SJCRH30 (cell line): Measurements from ENCODE around the gene LHFPL6. TPM values are rescaled to one million over a fixed set of nuclear protein-coding genes. Genes with fewer than 3 reads are reported as not detected.

ENCODE experiments used
- DNase-seq, 2 experiments: peaks; one replicate each; pipeline ENCODE4 v3.0.0-alpha.2; 2015 to 2020
- H3K27ac ChIP-seq: fragments of 250-450 bp; sonication (Bioruptor Pico); 2 replicates; pipeline ENCODE4 v1.5.1; 2020; ENCODE audit warnings: mild to moderate bottlenecking, moderate library complexity
- H3K27me3 ChIP-seq: fragments of 250-450 bp; sonication (Bioruptor Pico); 2 replicates; pipeline ENCODE4 v1.5.1; 2020; ENCODE audit warnings: mild to moderate bottlenecking, moderate library complexity
- H3K36me3 ChIP-seq: fragments of 250-450 bp; sonication (Bioruptor Pico); 2 replicates; pipeline ENCODE4 v1.5.1; 2020; ENCODE audit warnings: mild to moderate bottlenecking, moderate library complexity
- H3K4me1 ChIP-seq: fragments of 250-450 bp; sonication (Bioruptor Pico); 2 replicates; pipeline ENCODE4 v1.5.1; 2020; ENCODE audit warnings: mild to moderate bottlenecking, moderate library complexity
- H3K4me3 ChIP-seq: fragments of 250-450 bp; sonication (Bioruptor Pico); 2 replicates; pipeline ENCODE4 v1.5.1; 2020; ENCODE audit warnings: mild to moderate bottlenecking, moderate library complexity
- H3K9me3 ChIP-seq: fragments of 250-450 bp; sonication (Bioruptor Pico); replicated peaks from 2 replicates; pipeline ENCODE4 v1.5.1; 2020; ENCODE audit warnings: mild to moderate bottlenecking, moderate library complexity
- total RNA-seq: library from RNA; depleted of rRNA; stranded (reverse); fragments of >200 nt; shearing (Covaris generic); gene quantifications from 2 replicates; pipeline ENCODE4 v1.2.3, GENCODE V29; 2014

The LHFPL6 gene
- total RNA-seq, 1 experiment from 2014 or later: 35.6 TPM

GRCh38 chr13:39327172-39327479, 275.9 kb downstream of the LHFPL6 start:
- H3K4me3 ChIP-seq: no peak overlapping the region
- H3K27ac ChIP-seq: no peak overlapping the region
- no peaks in the 10 kb centered on the region for H3K9me3 ChIP-seq
- H3K36me3 ChIP-seq: no peaks in the 10 kb centered on the region
- no peak for DNase-seq
- no peaks in the 10 kb centered on the region for H3K27me3 ChIP-seq
- no peaks in the 10 kb centered on the region for H3K4me1 ChIP-seq

DNA sequence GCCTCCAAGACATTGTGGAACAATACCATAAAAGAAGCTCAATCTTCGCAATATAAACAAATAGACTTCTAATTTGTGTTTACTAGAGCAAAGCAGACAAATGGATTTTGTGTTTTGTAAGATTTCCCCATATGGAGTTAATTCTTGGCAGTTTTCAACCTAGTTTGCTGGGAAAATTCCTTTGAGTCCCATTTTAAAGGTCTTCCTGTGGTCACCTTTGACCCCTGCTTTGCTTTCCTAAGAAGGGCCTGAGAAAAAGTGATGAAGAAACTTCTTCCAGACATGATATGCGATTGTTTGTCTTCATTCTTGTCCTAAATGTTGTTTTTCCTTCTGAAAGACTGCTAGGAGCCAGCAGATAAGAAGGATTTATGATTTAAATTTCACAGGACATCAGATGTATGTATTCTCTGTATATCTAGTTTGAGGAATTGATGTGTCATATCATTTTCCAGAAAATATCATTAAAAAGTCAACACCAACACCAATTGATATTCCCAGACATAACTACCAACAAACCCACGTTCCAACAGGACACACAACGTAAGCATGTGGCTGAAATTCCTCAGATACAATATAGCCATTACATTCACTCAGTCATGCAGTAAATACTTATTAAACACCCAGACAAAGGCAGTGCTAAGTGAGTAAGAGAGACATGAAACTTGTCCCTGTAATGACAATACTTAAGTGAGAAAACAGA, 276.4 kb downstream of the LHFPL6 start:
- no peak for DNase-seq
- no peaks in the 10 kb centered on the region for H3K9me3 ChIP-seq
- no peak overlapping the region for H3K27ac ChIP-seq
- H3K4me3 ChIP-seq: no peak overlapping the region
- H3K36me3 ChIP-seq: no peaks in the 10 kb centered on the region
- H3K4me1 ChIP-seq: no peaks in the 10 kb centered on the region
- no peaks in the 10 kb centered on the region for H3K27me3 ChIP-seq

GRCh38 chr13:39324806-39325311, 278.1 kb downstream of the LHFPL6 start:
- Histone ChIP-seq H3K36me3 (no peaks in the 10 kb centered on the region), H3K27me3 (no peaks in the 10 kb centered on the region), H3K4me3 (no peak overlapping the region), H3K4me1 (no peaks in the 10 kb centered on the region), H3K27ac (no peak overlapping the region), H3K9me3 (no peaks in the 10 kb centered on the region)
- no peak for DNase-seq

GRCh38 chr13:39322836-39323585, 280.0 kb downstream of the LHFPL6 start:
- Histone ChIP-seq H3K4me3 (no peak overlapping the region), H3K9me3 (no peaks in the 10 kb centered on the region), H3K27ac (no peak overlapping the region), H3K4me1 (no peaks in the 10 kb centered on the region), H3K36me3 (no peaks in the 10 kb centered on the region), H3K27me3 (no peaks in the 10 kb centered on the region)
- DNase-seq: no peak

DNA sequence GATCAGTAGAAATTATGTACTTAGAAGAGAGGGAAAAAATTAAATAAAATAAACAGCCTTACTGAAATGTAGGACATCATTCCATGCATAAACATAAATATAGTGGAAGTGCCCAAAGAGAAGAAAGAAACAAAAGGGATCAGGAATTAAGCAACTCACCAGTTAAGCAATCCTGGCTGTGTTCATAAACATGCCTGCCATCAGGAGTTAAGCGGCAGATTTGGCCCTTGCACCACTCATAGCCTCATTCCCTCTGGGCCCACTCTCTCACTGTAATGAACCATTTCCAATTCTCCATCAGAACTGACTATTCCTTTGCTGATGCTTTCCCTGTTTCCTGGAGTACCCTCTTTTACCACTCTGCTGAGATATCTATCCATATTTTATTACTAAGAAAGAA, 281.4 kb downstream of the LHFPL6 start:
- DNase-seq: no peak
- H3K36me3 ChIP-seq: no peaks in the 10 kb centered on the region
- H3K27me3 ChIP-seq: no peaks in the 10 kb centered on the region
- no peak overlapping the region for H3K4me3 ChIP-seq
- H3K4me1 ChIP-seq: no peaks in the 10 kb centered on the region
- H3K9me3 ChIP-seq: no peaks in the 10 kb centered on the region
- no peak overlapping the region for H3K27ac ChIP-seq

- DNase-seq: peak in 1 of 2 experiments; percentile 29
- Histone ChIP-seq H3K27me3 (no peaks in the 10 kb centered on the region), H3K4me1 (no peaks in the 10 kb centered on the region), H3K36me3 (no peaks in the 10 kb centered on the region), H3K9me3 (no peaks in the 10 kb centered on the region), H3K27ac (no peak overlapping the region), H3K4me3 (no peak overlapping the region)
Measured at GRCh38 chr13:39318161-39318560, 284.8 kb downstream of the LHFPL6 start.

DNA sequence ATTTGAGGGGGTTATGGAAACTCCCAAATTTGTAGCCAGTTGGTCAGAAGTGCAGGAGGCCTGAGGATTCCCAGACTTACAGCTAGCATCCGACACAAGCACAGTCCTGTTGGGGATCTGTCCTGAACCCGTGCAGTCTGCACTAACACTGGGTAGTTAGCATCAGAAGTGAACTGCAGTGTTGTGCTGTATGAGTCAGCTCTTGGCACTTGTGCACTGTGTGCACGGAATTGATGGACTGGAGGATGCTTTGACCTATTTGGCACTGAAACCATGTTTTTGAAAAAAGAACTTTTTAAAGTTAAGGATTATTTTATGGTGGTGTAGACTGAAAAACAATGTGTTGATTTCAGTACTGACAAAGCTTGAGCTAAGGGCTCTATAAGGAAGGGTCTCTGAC, 285.7 kb downstream of the LHFPL6 start:
- H3K36me3 ChIP-seq: no peaks in the 10 kb centered on the region
- H3K27me3 ChIP-seq: no peaks in the 10 kb centered on the region
- no peaks in the 10 kb centered on the region for H3K4me1 ChIP-seq
- no peaks in the 10 kb centered on the region for H3K9me3 ChIP-seq
- no peak for DNase-seq
- H3K27ac ChIP-seq: no peak overlapping the region
- no peak overlapping the region for H3K4me3 ChIP-seq

DNA sequence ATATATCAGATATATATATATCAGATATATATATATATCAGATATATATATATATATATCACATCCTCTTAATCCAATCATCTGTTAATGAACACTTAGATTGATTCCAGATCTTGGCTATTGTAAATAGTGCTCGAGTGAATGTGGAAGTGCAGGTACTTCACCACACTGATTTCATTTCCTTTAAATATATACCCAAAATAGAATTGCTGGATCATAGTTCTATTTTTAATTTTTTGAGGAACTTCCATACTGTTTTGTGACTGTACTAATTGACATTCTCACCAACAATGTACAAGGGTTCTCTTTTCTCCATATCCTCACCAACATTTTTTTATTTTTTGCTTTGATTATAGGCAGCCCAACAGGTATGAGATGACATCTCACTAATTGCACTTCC, 287.2 kb downstream of the LHFPL6 start:
- no peaks in the 10 kb centered on the region for H3K27me3 ChIP-seq

GRCh38 chr13:39313721-39314120, 289.3 kb downstream of the LHFPL6 start:
- no peaks in the 10 kb centered on the region for H3K4me1 ChIP-seq
- no peaks in the 10 kb centered on the region for H3K36me3 ChIP-seq
- H3K27ac ChIP-seq: no peak overlapping the region
- H3K9me3 ChIP-seq: no peaks in the 10 kb centered on the region
- no peaks in the 10 kb centered on the region for H3K27me3 ChIP-seq
- H3K4me3 ChIP-seq: no peak overlapping the region
- DNase-seq: no peak

More for the DNA sequence above, 287.2 kb downstream of the LHFPL6 start:
- H3K4me3 ChIP-seq: no peak overlapping the region
- no peak for DNase-seq
- no peaks in the 10 kb centered on the region for H3K36me3 ChIP-seq
- H3K27ac ChIP-seq: no peak overlapping the region
- H3K4me1 ChIP-seq: no peaks in the 10 kb centered on the region
- no peaks in the 10 kb centered on the region for H3K9me3 ChIP-seq

DNA sequence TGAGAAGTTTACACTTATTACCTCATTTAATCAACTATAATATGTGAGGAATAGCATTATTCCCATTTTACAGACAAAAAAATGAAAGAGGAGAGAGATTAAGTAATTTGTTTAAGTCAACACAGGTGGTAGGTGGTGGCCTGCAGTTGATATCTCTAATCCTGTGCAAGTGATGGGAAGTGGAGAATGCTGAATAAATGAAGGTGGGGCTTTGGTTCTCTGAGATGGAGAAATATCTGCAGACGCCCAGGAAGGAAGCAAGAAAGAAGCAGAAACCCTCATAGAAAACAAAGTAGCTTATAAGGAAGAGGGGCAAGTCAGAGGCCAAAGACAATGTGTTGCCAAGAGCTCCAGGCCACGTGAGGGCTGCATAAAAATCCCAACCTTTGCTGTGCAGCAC, 290.4 kb downstream of the LHFPL6 start:
- no peak overlapping the region for H3K4me3 ChIP-seq
- no peaks in the 10 kb centered on the region for H3K4me1 ChIP-seq
- no peak overlapping the region for H3K27ac ChIP-seq
- H3K9me3 ChIP-seq: no peaks in the 10 kb centered on the region
- DNase-seq: no peak
- H3K27me3 ChIP-seq: no peaks in the 10 kb centered on the region
- no peaks in the 10 kb centered on the region for H3K36me3 ChIP-seq

- Histone ChIP-seq H3K36me3 (no peaks in the 10 kb centered on the region), H3K27ac (no peak overlapping the region), H3K27me3 (no peaks in the 10 kb centered on the region), H3K4me3 (no peak overlapping the region), H3K9me3 (no peaks in the 10 kb centered on the region), H3K4me1 (no peaks in the 10 kb centered on the region)
- DNase-seq: no peak
Measured at GRCh38 chr13:39311619-39312018, 291.4 kb downstream of the LHFPL6 start.

DNA sequence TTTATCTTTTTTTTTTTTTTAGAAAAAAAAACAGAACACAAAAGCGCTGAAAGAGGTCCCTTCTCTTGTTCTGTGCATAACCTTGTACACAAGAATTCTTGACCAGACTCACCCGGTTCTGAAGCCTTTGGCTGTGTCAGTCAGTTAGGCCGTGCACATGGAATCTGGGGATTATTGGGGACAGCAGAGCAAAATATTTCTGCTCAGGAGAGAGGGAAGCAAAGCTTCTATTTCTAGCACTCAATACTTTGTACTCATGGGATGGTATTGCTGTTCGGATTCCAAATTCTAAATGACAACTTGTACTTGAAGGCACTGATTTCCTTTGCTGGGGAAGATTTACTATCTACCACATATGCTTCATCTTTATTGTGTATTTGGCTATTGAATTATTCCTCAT, 292.0 kb downstream of the LHFPL6 start:
- no peaks in the 10 kb centered on the region for H3K27me3 ChIP-seq
- H3K27ac ChIP-seq: no peak overlapping the region
- H3K9me3 ChIP-seq: no peaks in the 10 kb centered on the region
- no peak overlapping the region for H3K4me3 ChIP-seq
- no peaks in the 10 kb centered on the region for H3K36me3 ChIP-seq
- H3K4me1 ChIP-seq: no peaks in the 10 kb centered on the region
- DNase-seq: no peak

DNA sequence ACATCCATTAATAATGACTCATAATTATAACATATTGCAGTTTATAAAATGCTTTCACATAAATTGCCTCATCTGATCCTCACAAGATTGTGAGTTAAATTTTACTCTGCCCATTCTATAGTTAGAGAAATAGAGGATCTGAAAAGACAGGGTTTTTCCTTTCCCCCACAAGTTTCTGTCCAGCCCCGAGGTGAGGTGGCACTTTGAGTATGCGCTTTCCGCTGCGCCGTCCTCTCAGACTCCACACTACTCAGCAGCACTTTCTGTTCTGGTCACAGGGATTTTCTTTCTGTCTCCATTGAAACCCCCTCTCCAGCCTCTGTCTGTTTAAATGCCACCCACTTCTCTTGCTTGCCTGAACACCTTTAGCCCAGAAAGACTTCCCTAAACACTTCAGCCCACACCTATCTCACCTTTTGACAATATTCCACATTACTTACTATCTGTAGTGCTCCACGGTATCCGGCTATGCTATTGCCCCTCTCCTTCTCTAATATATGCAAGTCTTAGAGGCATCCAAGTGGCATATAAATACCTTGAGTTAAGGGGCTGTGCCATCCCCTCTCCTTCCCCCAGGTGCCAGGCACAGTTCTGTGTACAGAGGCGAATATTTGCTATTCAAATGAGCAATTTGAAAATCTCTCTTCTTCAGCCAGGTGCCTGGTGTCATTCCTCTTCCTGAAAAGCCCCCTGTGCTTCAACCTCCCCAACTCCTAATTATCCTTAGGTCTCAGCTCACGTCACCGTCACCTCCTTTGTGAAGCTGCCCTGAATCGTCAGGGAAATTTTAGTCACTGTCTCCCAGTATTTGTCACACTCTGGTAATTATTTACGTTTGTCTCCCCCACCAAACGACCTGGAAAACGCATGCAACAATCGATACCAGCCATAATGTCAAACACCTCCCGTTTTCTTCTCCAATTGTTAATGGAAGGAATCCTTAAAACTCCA, 296.1 kb downstream of the LHFPL6 start:
- Histone ChIP-seq H3K4me1 (peaks cover 6% of the 10 kb centered on the region), H3K27ac (no peak overlapping the region)
- no peak for DNase-seq

GRCh38 chr13:39302820-39303219, 300.2 kb downstream of the LHFPL6 start:
- Histone ChIP-seq H3K27me3 (no peaks in the 10 kb centered on the region), H3K27ac (no peak overlapping the region), H3K4me3 (no peak overlapping the region), H3K36me3 (no peaks in the 10 kb centered on the region), H3K4me1 (peaks cover 6% of the 10 kb centered on the region), H3K9me3 (no peaks in the 10 kb centered on the region)
- DNase-seq: no peak

More for the DNA sequence above, 296.1 kb downstream of the LHFPL6 start:
- Histone ChIP-seq H3K36me3 (no peaks in the 10 kb centered on the region), H3K9me3 (no peaks in the 10 kb centered on the region), H3K27me3 (no peaks in the 10 kb centered on the region), H3K4me3 (no peak overlapping the region)

DNA sequence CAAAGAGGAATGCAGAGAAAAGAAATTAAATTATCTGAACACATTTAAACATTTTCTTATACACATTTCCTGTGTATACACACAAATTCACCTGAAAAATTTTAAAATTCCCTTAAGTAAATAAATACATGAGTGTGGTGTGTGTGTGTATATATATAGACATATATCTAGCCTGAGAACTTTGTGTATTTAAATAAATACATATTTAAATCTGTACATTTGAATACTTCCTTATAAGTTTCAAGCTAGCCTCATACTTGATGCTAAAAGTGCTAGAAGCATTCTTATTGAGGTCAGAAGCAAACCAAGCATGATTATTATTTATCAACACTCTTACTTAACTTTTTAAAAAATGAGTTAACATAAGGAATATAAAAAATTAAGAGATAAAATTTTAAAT, 304.0 kb downstream of the LHFPL6 start:
- DNase-seq: no peak
- Histone ChIP-seq H3K27ac (no peak overlapping the region), H3K27me3 (no peaks in the 10 kb centered on the region), H3K36me3 (no peaks in the 10 kb centered on the region), H3K4me3 (no peak overlapping the region), H3K9me3 (peaks cover 5% of the 10 kb centered on the region; the same call in 1 of the 2 replicates), H3K4me1 (peaks cover 6% of the 10 kb centered on the region)
